OCI-LY3 (cell line): ENCODE measurements around the gene COL20A1.

ENCODE experiments used
- CTCF ChIP-seq: fragments of 200-600, 300-600 bp; sonication (generic); IDR thresholded peaks from 2 replicates; pipeline ENCODE4 v1.5.1; 2014; ENCODE audit warnings: antibody characterized with exemption, low read length, low read depth
- EZH2phosphoT487 ChIP-seq: fragments of 200-600 bp; shearing (Covaris generic); IDR thresholded peaks from 2 replicates; pipeline ENCODE4 v1.6.1; 2018; ENCODE audit warnings: antibody characterized with exemption, mixed run types, low read depth

GRCh38 chr20:63243604-63244247 is 49.3 kb upstream of the COL20A1 start:
- TF ChIP-seq CTCF = no peak
- no peak for TF ChIP-seq EZH2phosphoT487
